Uterus (tissue), 4 donors: ENCODE data around the gene NOTCH2. TPM values are rescaled to one million over a fixed set of nuclear protein-coding genes. Genes with fewer than 3 reads are reported as not detected.
"Not testable (repeated sequence)": the region's sequence is repeated elsewhere in the genome, so short reads cannot be mapped to it uniquely, and the experiment has no call there.

Experiments used
- DNase-seq, 2 donors: peaks; one replicate each; pipeline ENCODE4 v3.0.0-alpha.2; 2019 to 2020
- H3K27ac ChIP-seq, 2 donors: fragments of 200-600 bp; sonication (generic); 1 replicate in 1 of 2; 2 replicates in 1 of 2; pipeline ENCODE4 v1.5.1; 2016 to 2018
- H3K27me3 ChIP-seq, 2 donors: fragments of 200-600 bp; sonication (generic); one replicate each; pipeline ENCODE4 v1.5.1; 2018 to 2019; ENCODE audit warnings: control low read depth in 1 of 2
- H3K36me3 ChIP-seq, 2 donors: fragments of 200-600 bp; sonication (generic); one replicate each; pipeline ENCODE4 v1.5.1; 2019; ENCODE audit warnings: control low read depth in 1 of 2
- H3K4me1 ChIP-seq, 2 donors: fragments of 200-600 bp; sonication (generic); one replicate each; pipeline ENCODE4 v1.5.1; 2018 to 2019; ENCODE audit warnings: control low read depth in 1 of 2
- H3K4me3 ChIP-seq, 2 donors: fragments of 200-600 bp; sonication (generic); 1 replicate in 1 of 2; 2 replicates in 1 of 2; pipeline ENCODE4 v1.5.1; 2018 to 2019; ENCODE audit warnings: mild to moderate bottlenecking in 1 of 2
- H3K9me3 ChIP-seq, 2 donors: fragments of 200-600 bp; sonication (generic); one replicate each; pipeline ENCODE4 v1.5.1; 2019; ENCODE audit warnings: control low read depth in 1 of 2
- POLR2A ChIP-seq, 2 donors: fragments of 450-650 bp; IDR thresholded peaks; one replicate each; pipeline ENCODE4 v1.6.1; 2016; ENCODE audit warnings: antibody characterized with exemption in 2 of 2, mild to moderate bottlenecking in 1 of 2, moderate library complexity in 1 of 2
- intact Hi-C: fragments of 100-400 bp; cut with DNase I; formaldehyde crosslinking; loops from one replicate; pipeline ENCODE4 v1.15.1; 2023; ENCODE audit warnings: low total_unique reads
- total RNA-seq, 4 donors: library from RNA; depleted of rRNA in 3 of 4; stranded (reverse); fragments of >200 nt in 3 of 4; gene quantifications; one replicate each; pipeline versions ENCODE4 v1.1.0 to v1.2.4, GENCODE V29; 2014 to 2023
- donor health status: DM: yes; HTN: yes; CAD: no.

NOTCH2 gene
- total RNA-seq = 100 to 1,000 TPM in 2 of 4 donors, 10 to 100 TPM in 2; 33.8 to 266 (median 87.7) TPM

GRCh38 chr1:120069067-120069919, at the start of gene NOTCH2:
NOTCH2 (minus strand) TSS chr1:120069662; CDS start chr1:120069406, 256 bp downstream.
- Histone ChIP-seq H3K27ac (peak within 1 kb of the TSS; percentile 82 to 90), H3K4me3 (peak within 1 kb of the TSS; percentile 49 to 78)
- H3K9me3 ChIP-seq, H3K4me1 ChIP-seq, intact Hi-C loops, H3K36me3 ChIP-seq, H3K27me3 ChIP-seq: not testable (repeated sequence)
- peak; percentile 34 to 45 for TF ChIP-seq POLR2A (IDR thresholded peaks at IDR 0.05)
- DNase-seq = peak; percentile 69 to 77

DNA sequence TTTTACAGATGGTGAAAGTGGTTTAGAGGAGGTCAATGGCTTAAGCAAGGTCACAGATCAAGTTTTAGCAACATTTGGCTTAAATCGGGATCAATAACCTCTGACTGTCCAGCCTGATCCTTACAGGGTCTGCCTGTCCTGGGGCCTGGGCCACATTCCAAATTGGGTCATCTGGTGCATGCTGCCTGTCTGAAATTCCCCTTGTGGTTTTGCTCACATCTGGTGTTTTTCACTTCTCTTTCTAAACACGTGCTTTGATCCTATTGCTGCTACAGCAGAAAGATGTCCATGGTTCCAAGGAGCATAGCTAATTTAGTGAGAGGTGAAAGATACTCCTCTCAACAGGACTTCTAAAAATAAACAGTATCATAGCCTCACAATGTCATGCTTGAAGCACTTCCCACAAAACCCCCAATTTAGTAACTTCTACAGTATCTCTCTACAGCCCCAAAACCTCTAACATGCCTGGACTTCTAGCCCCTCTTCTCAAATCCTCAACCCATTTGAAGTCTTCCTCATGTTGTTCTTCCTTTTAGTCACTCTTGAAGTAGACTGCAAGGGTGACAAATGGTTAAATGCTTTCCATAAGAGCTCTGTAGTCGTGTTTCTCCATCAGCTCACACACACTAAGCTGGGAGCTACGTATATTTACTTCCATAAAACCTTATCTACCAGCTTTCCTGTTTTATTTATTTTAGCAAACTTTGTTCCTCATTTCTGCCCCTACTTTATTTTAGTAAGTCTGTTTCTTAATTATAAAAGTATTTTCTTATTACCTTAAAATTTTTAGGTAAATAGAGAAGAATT, 48.1 kb upstream of the NOTCH2 start:
- H3K4me3 ChIP-seq, H3K9me3 ChIP-seq, H3K27me3 ChIP-seq, H3K4me1 ChIP-seq, H3K36me3 ChIP-seq, intact Hi-C loops: not testable (repeated sequence)
- H3K27ac ChIP-seq = peak overlapping the region in 1 of 2 donors; percentile 44
- peak; percentile 67 to 78 for DNase-seq

- H3K36me3 ChIP-seq, H3K9me3 ChIP-seq, H3K4me3 ChIP-seq, H3K27ac ChIP-seq, H3K27me3 ChIP-seq, DNase-seq, H3K4me1 ChIP-seq, intact Hi-C loops: not testable (repeated sequence)
Measured at GRCh38 chr1:120116094-120116493, 46.6 kb upstream of the NOTCH2 start.

DNA sequence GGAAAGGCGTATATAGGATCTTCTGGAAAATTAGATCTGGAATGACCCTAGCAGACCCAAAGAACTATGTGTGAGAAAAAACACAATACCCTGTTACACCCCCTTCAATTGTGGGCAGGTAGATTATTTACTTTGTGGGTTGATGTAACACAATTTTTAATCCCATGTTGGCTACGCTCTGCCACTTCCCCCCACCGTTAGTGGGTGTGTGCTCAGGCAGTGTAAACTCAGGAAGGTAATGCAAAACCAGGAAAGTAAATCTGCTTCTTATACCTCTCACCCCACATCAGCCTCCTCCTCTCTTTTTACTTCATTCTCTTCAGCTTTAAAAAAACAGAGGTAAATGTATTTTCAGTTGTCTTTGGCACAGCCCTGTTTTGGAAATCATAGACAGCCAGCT, 43.7 kb upstream of the NOTCH2 start:
- H3K4me3 ChIP-seq, H3K4me1 ChIP-seq, H3K36me3 ChIP-seq, H3K9me3 ChIP-seq, DNase-seq, H3K27ac ChIP-seq, H3K27me3 ChIP-seq, intact Hi-C loops: not testable (repeated sequence)

GRCh38 chr1:120112212-120112611, 42.8 kb upstream of the NOTCH2 start:
- DNase-seq, H3K27me3 ChIP-seq, H3K4me1 ChIP-seq, intact Hi-C loops, H3K4me3 ChIP-seq, H3K36me3 ChIP-seq, H3K9me3 ChIP-seq, H3K27ac ChIP-seq: not testable (repeated sequence)

DNA sequence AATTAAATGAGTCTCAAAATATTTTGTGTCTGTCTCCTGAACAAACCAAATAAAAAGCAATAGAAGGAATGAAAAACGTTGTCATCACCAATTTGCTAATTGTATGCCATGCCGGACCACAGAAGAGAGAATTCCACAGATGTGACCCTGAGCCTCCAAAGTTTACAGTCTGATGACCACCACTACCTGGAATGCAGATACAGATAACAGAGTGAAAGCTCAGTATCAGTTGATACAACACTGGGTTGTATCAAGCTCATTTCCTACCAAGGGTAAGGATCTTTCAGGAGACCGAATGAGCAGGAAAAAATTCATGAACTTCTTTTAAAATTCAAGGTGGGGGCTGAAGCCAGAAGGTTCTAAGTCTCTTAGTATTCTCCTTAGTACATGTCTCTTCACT, 42.3 kb upstream of the NOTCH2 start:
- H3K27ac ChIP-seq, DNase-seq, H3K4me3 ChIP-seq, H3K9me3 ChIP-seq, H3K36me3 ChIP-seq, H3K4me1 ChIP-seq, intact Hi-C loops, H3K27me3 ChIP-seq: not testable (repeated sequence)

- H3K9me3 ChIP-seq, H3K4me1 ChIP-seq, H3K27me3 ChIP-seq, DNase-seq, H3K27ac ChIP-seq, H3K36me3 ChIP-seq, intact Hi-C loops, H3K4me3 ChIP-seq: not testable (repeated sequence)
Measured at GRCh38 chr1:120111008-120111407, 41.5 kb upstream of the NOTCH2 start.

DNA sequence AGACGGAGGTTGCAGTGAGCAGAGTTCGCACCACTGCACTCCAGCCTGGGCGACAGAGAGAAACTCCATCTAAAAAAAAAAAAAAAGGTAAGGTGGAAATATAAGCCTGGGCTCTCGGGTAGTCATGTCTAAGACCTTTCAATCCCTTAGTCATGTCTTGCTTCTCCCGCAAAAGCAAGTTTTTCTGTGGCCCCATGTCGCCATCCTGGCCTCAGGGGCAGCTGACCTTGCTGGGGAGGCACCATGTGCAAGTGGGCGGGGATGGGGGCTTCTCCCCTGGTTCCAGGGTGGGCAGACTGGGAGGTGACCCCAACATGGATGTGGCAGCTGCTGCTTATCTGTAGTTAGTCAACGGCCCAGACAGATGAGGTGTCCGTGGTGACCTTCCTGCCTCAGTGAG, 40.2 kb upstream of the NOTCH2 start:
- H3K36me3 ChIP-seq, H3K4me3 ChIP-seq, H3K27ac ChIP-seq, intact Hi-C loops, DNase-seq, H3K9me3 ChIP-seq, H3K4me1 ChIP-seq, H3K27me3 ChIP-seq: not testable (repeated sequence)

GRCh38 chr1:120109180-120109579, 39.7 kb upstream of the NOTCH2 start:
- H3K9me3 ChIP-seq, H3K4me1 ChIP-seq, DNase-seq, H3K4me3 ChIP-seq, H3K27ac ChIP-seq, intact Hi-C loops, H3K36me3 ChIP-seq, H3K27me3 ChIP-seq: not testable (repeated sequence)

GRCh38 chr1:120105288-120105687, 35.8 kb upstream of the NOTCH2 start:
- intact Hi-C loops, H3K27ac ChIP-seq, H3K4me3 ChIP-seq, H3K4me1 ChIP-seq, H3K36me3 ChIP-seq, H3K27me3 ChIP-seq, DNase-seq, H3K9me3 ChIP-seq: not testable (repeated sequence)

DNA sequence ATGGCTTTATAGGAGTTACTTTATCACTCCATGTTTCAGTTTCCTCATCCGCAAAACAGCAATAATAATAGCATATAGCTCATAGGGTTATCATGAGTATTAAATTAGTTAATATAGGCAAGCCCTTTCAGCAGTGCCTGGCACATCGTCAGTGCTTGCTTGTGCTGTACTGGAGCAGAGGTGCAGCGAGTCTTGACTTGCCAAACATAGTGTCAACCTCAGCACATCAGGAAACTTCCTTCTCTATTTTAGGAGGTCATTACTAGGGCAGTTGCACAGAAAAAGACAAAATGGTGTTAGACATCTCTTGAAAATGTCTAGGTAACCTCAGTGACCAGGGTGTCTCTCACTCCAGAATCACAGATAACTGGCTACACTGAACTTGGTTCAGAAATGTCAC, 34.3 kb upstream of the NOTCH2 start:
- H3K9me3 ChIP-seq, H3K27ac ChIP-seq, H3K36me3 ChIP-seq, H3K4me3 ChIP-seq, H3K4me1 ChIP-seq, DNase-seq, intact Hi-C loops, H3K27me3 ChIP-seq: not testable (repeated sequence)

- H3K36me3 ChIP-seq, H3K27ac ChIP-seq, H3K9me3 ChIP-seq, H3K4me1 ChIP-seq, H3K4me3 ChIP-seq, intact Hi-C loops, H3K27me3 ChIP-seq, DNase-seq: not testable (repeated sequence)
Measured at GRCh38 chr1:120101593-120101992, 32.1 kb upstream of the NOTCH2 start.

- H3K27ac ChIP-seq, H3K9me3 ChIP-seq, H3K4me3 ChIP-seq, H3K4me1 ChIP-seq, DNase-seq, H3K27me3 ChIP-seq, H3K36me3 ChIP-seq, intact Hi-C loops: not testable (repeated sequence)
Measured at GRCh38 chr1:120100590-120100989, 31.1 kb upstream of the NOTCH2 start.
